DOHH2 (cell line): ENCODE measurements around the gene CHCHD3.

ENCODE experiments used
- H3F3A ChIP-seq: fragments of 200-600 bp; sonication (generic), shearing (Covaris generic); 2 replicates; pipeline ENCODE4 v1.6.0; 2016; ENCODE audit warnings: antibody characterized with exemption, mild to moderate bottlenecking; ENCODE audit not compliant: control insufficient read depth, insufficient read depth
- H3K27ac ChIP-seq: fragments of 200-600 bp; sonication (generic); 2 replicates; pipeline ENCODE4 v1.5.1; 2014; ENCODE audit warnings: low read depth, mild to moderate bottlenecking, low read length, moderate library complexity
- H3K27me3 ChIP-seq: fragments of 200-600 bp; sonication (generic); 2 replicates; pipeline ENCODE4 v1.6.1; 2014; ENCODE audit warnings: mild to moderate bottlenecking, low read length, mixed read lengths; ENCODE audit not compliant: control insufficient read depth
- H3K36me3 ChIP-seq: fragments of 200-600 bp; sonication (generic); 2 replicates; pipeline ENCODE4 v1.6.1; 2014; ENCODE audit warnings: mild to moderate bottlenecking, low read length, moderate library complexity, mixed read lengths; ENCODE audit not compliant: control insufficient read depth
- H3K4me1 ChIP-seq: fragments of 200-600 bp; sonication (generic); 2 replicates; pipeline ENCODE4 v1.6.1; 2014; ENCODE audit warnings: mild to moderate bottlenecking, low read length, mixed read lengths; ENCODE audit not compliant: control insufficient read depth
- H3K4me2 ChIP-seq: fragments of 200-600 bp; sonication (generic); 2 replicates; pipeline ENCODE4 v1.6.0; 2014; ENCODE audit warnings: mild to moderate bottlenecking, low read length, moderate library complexity
- H3K4me3 ChIP-seq: fragments of 200-600 bp; sonication (generic); 2 replicates; pipeline ENCODE4 v1.5.1; 2014; ENCODE audit warnings: mild to moderate bottlenecking, low read length, mixed read lengths
- H3K79me2 ChIP-seq: fragments of 200-600 bp; sonication (generic); 2 replicates; pipeline ENCODE4 v1.6.1; 2014; ENCODE audit warnings: mild to moderate bottlenecking, low read length, mixed read lengths; ENCODE audit not compliant: control insufficient read depth
- H3K9me2 ChIP-seq: fragments of 200-600 bp; sonication (generic); replicated peaks from 2 replicates; pipeline ENCODE4 v1.6.1; 2014; ENCODE audit warnings: mild to moderate bottlenecking, low read length, mixed read lengths; ENCODE audit not compliant: control insufficient read depth
- H3K9me3 ChIP-seq: fragments of 200-600 bp; sonication (generic); 2 replicates; pipeline ENCODE4 v1.6.1; 2014; ENCODE audit warnings: antibody characterized with exemption, low read length, mixed read lengths; ENCODE audit not compliant: control insufficient read depth, insufficient read depth
- H4K20me1 ChIP-seq: fragments of 200-600 bp; sonication (generic); 2 replicates; pipeline ENCODE4 v1.6.0; 2014; ENCODE audit warnings: low read depth, mild to moderate bottlenecking, antibody characterized with exemption, low read length, moderate library complexity; ENCODE audit not compliant: control insufficient read depth, insufficient read depth
- EZH2phosphoT487 ChIP-seq: fragments of 200-600 bp; sonication (generic); IDR thresholded peaks from 2 replicates; pipeline ENCODE4 v1.6.1; 2017; ENCODE audit warnings: borderline replicate concordance, mild to moderate bottlenecking, antibody characterized with exemption, low read length, moderate library complexity, mixed read lengths
- TF ChIP-seq, protein P1 (sequence below): fragments of 200-600 bp; sonication (generic); IDR thresholded peaks from one replicate; pipeline ENCODE4 v1.5.1; 2014; ENCODE audit warnings: antibody characterized with exemption, mild to moderate bottlenecking, low read depth, low read length; ENCODE audit not compliant: poor library complexity, severe bottlenecking

CHCHD3 gene

DNA sequence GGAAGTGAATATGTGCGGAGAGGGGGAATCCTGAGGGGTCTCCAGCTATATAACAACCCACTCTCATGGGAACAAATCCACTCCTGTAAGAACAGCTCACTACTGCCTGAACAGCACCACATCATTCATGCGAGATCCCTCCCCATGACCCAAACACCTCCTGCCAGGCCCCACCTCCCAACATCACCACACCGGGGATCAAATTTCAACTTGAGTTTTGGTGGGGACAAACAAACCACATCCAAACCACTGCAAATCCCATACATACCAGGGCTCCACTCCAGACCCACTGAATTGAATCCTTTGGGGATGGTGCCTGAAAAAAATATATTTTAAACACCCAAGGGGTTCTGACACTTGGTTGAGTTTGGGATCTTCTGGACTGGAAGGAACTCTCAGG, 324.1 kb downstream of the CHCHD3 start:
- Histone ChIP-seq H3K36me3 (no peaks in the 10 kb centered on the region), H4K20me1 (no peaks in the 10 kb centered on the region), H3K9me2 (no peaks in the 10 kb centered on the region), H3K4me3 (no peak overlapping the region), H3K79me2 (no peaks in the 10 kb centered on the region), H3K4me1 (no peaks in the 10 kb centered on the region), H3K9me3 (no peaks in the 10 kb centered on the region), H3K27me3 (no peaks in the 10 kb centered on the region), H3F3A (no peaks in the 10 kb centered on the region), H3K4me2 (no peak overlapping the region), H3K27ac (no peak overlapping the region)
- TF ChIP-seq, protein P1, sequence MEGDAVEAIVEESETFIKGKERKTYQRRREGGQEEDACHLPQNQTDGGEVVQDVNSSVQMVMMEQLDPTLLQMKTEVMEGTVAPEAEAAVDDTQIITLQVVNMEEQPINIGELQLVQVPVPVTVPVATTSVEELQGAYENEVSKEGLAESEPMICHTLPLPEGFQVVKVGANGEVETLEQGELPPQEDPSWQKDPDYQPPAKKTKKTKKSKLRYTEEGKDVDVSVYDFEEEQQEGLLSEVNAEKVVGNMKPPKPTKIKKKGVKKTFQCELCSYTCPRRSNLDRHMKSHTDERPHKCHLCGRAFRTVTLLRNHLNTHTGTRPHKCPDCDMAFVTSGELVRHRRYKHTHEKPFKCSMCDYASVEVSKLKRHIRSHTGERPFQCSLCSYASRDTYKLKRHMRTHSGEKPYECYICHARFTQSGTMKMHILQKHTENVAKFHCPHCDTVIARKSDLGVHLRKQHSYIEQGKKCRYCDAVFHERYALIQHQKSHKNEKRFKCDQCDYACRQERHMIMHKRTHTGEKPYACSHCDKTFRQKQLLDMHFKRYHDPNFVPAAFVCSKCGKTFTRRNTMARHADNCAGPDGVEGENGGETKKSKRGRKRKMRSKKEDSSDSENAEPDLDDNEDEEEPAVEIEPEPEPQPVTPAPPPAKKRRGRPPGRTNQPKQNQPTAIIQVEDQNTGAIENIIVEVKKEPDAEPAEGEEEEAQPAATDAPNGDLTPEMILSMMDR = no peak
- no peak for TF ChIP-seq EZH2phosphoT487

DNA sequence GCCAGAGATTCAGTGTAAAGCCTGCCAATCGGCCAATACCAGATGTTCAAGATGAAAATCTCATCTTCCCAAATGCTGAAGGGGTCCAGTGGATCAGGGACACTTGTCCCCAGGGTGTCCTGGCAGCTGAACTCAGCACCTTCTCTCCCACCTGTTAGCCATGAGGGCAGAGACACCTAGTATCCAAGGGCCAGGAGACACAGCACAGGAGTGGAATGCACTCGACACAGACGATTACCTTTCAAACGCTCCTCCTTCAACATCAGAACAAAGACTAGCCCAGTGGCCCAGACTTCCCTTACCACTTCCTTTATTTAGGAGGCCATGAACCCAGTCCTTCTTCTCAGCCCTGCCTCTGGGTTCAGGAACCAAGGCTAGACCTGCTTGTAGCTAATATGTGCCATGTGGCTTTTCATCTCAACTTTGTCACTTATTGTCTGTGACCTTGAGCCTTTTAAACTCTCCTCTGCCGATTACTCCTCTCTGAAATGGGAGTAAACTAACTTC, 325.4 kb downstream of the CHCHD3 start:
- H4K20me1 ChIP-seq = no peaks in the 10 kb centered on the region
- no peak overlapping the region for H3K4me2 ChIP-seq
- no peaks in the 10 kb centered on the region for H3K4me1 ChIP-seq
- no peak overlapping the region for H3K4me3 ChIP-seq
- no peaks in the 10 kb centered on the region for H3K27me3 ChIP-seq
- no peaks in the 10 kb centered on the region for H3K36me3 ChIP-seq
- H3K79me2 ChIP-seq = no peaks in the 10 kb centered on the region
- no peaks in the 10 kb centered on the region for H3K9me2 ChIP-seq
- no peak overlapping the region for H3K27ac ChIP-seq
- H3K9me3 ChIP-seq = no peaks in the 10 kb centered on the region
- TF ChIP-seq, protein P1 = no peak
- TF ChIP-seq EZH2phosphoT487 = no peak
- no peaks in the 10 kb centered on the region for H3F3A ChIP-seq

DNA sequence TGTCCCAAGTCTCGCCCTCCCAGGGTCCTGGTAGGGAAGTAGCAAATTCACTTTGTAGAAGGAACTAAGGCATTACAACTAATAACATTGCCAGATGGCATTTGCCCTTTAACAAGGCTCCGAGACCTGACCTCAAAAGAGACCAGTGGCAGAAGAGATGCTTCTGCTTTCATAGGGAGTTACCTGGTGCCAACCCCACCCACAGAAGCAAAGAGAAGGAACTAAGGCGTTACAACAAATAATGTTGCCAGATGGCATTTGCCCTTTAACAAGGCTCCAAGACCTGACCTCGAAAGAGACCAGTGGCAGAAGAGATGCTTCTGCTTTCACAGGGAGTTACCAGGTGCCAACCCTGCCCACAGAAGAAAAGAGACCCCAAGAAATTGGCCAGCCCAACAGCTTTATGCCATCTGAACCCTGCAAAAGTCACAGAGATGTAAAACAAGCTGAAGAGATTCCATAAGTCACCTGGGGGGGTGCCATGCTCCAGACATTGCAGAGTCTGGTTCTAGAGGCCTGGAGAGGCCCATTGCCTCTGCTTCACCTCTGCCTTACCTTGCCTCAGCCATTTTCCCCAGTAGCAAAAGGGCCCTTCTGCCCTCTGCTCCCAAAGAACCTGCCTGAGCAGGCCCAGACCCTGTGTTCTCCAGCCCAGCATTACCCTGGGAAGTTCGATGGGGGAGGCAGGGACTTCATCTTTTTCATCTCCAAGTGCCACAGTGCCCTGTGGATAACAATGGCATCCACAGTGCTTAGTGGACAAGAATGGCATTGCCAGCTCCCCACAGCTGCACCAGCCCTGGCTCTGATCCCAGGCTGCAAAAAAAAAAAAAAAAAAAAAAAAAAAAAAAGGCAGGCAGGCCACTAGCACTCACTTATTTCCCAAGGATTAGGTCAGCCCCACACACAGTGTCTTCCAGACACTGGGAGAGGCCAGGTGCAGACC, 326.1 kb downstream of the CHCHD3 start:
- no peak for TF ChIP-seq EZH2phosphoT487
- TF ChIP-seq, protein P1 = no peak
- H3K4me2 ChIP-seq = no peak overlapping the region
- H3K9me3 ChIP-seq = no peaks in the 10 kb centered on the region
- no peak overlapping the region for H3K27ac ChIP-seq
- H3K4me1 ChIP-seq = no peaks in the 10 kb centered on the region
- H3K36me3 ChIP-seq = no peaks in the 10 kb centered on the region
- no peaks in the 10 kb centered on the region for H3K79me2 ChIP-seq
- no peak overlapping the region for H3K4me3 ChIP-seq
- no peaks in the 10 kb centered on the region for H3K9me2 ChIP-seq
- no peaks in the 10 kb centered on the region for H3F3A ChIP-seq
- H4K20me1 ChIP-seq = no peaks in the 10 kb centered on the region
- no peaks in the 10 kb centered on the region for H3K27me3 ChIP-seq
